Hepatocyte (in vitro differentiated cells): ENCODE data around the gene CCZ1.
"Not testable (repeated sequence)": the region's sequence is repeated elsewhere in the genome, so short reads cannot be mapped to it uniquely, and the experiment has no call there.

Experiments used
- EZH2 ChIP-seq: fragments of 200-600 bp; sonication (generic); IDR thresholded peaks from 2 replicates; pipeline ENCODE4 v1.6.1; 2016; ENCODE audit warnings: antibody characterized with exemption, mild to moderate bottlenecking, borderline replicate concordance
- TF ChIP-seq, protein P1 (sequence below): fragments of 200-600 bp; sonication (generic); IDR thresholded peaks from 2 replicates; pipeline ENCODE4 v1.5.1; 2016; ENCODE audit warnings: antibody characterized with exemption, mild to moderate bottlenecking; ENCODE audit not compliant: poor library complexity

DNA sequence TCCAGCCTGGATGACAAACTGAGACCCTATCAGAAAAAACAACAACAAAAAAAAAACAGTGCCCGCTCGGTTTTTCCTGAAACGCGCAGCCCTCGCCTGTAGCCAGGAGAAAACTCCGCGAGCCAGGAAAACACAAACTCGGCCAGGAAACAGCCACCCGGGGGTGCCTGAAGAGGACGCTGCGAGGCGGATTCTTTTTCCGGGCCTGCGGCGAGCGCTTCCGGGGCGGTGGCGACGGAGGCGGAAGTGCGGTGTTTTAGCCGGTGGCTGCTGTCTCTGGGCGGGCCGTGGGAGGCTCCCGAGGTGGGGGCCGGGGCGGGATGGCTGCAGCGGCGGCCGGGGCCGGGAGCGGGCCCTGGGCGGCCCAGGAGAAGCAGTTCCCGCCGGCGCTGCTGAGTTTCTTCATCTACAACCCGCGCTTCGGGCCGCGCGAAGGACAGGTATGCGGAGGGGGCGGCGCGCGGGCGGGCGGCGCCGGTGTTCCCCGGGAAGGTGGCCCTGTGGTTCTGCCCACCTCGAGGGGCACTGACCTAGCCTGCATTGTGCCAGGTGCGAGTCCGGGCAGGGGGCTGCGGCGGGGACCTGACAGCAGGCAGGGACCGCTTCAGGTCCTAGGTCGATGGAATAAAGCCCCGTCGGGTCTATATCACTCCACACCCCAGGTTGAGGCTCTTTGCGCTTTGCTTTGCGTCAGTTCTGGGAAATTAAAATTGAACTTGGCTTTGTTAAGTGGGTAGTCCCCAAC lies at the start of gene CCZ1:
- TF ChIP-seq, protein P1, sequence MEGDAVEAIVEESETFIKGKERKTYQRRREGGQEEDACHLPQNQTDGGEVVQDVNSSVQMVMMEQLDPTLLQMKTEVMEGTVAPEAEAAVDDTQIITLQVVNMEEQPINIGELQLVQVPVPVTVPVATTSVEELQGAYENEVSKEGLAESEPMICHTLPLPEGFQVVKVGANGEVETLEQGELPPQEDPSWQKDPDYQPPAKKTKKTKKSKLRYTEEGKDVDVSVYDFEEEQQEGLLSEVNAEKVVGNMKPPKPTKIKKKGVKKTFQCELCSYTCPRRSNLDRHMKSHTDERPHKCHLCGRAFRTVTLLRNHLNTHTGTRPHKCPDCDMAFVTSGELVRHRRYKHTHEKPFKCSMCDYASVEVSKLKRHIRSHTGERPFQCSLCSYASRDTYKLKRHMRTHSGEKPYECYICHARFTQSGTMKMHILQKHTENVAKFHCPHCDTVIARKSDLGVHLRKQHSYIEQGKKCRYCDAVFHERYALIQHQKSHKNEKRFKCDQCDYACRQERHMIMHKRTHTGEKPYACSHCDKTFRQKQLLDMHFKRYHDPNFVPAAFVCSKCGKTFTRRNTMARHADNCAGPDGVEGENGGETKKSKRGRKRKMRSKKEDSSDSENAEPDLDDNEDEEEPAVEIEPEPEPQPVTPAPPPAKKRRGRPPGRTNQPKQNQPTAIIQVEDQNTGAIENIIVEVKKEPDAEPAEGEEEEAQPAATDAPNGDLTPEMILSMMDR: peak; percentile 38
- TF ChIP-seq EZH2: not testable (repeated sequence)
